GM21447 (cell line): ENCODE measurements around the gene SNTG2.
"Not testable (repeated sequence)": the region's sequence is repeated elsewhere in the genome, so short reads cannot be mapped to it uniquely, and the experiment has no call there.

ENCODE experiments used
- ATAC-seq: cut with Tn5 transposase; IDR thresholded peaks from one replicate; pipeline ENCODE4 v1.9.1; 2021; ENCODE audit not compliant: unreplicated experiment

SNTG2 gene

DNA sequence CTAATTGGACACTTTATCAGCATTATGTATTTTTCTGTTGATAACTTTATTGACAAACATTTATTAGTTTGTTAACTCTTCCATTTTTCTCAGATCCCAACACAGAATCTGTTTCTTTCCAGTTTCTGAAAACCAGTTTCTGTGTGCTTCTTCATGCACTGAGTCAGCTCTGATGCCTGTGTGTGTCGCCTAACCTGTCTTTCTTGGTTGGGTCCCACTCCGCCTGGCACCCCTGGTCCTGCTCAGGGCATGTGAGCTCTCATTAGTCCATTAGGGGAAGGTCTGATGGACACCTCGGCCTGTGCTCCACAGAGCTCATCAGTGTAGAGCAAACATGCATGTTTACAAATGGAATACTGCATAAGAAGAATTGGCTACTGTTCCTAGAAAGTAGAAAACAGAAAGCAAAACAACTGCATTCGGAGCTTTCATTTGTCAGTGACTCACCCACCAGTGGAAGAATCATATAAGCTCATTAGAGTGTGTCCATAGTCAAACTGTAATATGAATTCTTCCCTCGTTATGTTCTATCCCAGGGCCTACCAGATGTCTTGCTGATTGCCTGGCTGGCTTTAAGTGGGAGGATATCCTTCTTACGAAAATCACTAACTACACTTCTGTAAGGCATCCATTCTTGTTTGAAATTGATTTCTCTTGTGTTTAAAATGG, 137.7 kb downstream of the SNTG2 start:
- ATAC-seq, result no peak

DNA sequence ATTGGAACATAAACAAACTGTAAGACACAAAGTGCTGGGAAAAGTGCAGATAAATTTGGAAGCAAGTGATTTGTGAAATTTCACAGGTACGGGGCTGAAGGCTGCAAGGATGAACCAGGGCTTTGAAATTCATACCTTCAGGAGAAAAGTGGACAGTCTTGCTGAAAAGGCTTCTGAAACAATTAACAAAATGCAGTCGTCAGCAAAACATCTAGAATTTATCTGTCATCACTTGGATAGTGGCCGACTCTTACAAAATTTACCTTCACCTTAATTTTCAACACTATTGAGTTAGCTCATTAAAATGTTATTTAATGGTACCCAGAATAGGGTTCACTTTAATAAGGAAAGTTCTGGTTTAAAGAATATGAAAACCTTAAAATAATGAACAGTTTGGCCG, 138.3 kb downstream of the SNTG2 start:
- no peak for ATAC-seq

DNA sequence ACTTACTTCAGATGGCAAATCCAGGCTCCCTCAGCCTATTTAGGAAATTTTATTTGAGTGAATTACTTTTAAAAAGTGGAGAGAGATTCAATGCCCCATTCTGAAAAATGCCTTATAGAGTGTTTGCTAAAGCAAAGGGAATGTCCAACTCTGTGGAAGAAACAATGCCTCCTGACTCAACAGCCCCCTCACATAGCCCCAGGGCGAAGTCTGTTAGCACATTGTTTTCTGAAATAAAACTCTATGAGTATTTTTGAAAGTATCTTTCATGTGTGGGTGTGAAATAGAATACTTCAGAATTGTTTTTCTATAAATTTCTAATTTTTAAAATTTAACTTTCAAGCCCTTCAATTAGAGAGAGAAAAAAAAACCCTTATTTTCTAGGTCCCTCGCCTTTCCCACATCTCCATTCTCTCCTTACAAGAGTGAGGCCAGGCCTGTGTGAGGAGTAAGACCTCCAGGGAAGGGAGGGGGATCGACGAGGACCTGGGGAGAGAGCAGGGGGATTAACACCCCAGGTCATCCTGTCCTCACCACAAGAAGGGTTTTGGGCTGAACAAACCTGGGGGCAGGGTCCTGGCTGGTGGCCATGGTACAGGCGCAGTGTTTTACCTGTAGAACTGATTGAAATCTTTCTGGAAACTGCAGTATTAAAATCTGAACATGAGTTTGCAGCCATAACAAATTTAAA, 141.4 kb downstream of the SNTG2 start:
- ATAC-seq, result no peak

DNA sequence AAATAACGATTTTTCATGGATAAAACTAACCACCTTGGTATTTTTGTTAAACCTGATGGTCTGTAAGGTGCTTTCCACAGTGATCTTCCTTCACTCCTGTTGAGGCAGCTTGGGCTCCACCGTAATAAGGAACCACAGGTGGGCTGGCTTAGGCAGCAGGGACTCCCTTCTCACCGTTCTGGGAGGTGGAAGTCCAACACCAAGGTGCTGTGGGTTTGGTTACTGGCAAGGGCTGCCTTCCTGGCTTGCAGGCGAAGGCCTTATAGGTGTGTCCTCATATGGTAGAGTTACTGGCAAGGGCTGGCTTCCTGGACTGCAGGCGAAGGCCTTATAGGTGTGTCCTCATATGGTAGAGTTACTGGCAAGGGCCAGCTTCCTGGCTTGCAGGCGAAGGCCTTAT, 143.0 kb downstream of the SNTG2 start:
- not testable (repeated sequence) for ATAC-seq

DNA sequence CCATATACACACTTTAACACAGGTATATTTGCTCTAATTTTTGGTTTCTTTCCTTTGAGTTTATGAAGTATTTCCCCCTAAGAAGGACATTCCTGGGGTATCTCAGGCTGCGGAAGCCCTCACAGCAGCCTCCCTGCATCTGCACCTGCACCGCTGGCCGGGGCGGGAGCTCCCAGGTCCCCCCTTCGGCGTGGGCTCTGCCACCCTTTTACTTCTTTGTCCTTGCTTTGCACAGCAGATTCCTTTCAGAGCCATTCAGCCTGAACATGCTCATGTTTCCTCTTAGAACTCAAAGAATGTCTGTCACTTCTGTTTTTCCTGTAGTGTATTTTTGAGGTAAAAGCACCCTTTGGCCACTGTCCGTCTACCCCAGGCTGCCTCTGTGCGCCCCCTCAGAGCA, 146.5 kb downstream of the SNTG2 start:
- no peak for ATAC-seq

DNA sequence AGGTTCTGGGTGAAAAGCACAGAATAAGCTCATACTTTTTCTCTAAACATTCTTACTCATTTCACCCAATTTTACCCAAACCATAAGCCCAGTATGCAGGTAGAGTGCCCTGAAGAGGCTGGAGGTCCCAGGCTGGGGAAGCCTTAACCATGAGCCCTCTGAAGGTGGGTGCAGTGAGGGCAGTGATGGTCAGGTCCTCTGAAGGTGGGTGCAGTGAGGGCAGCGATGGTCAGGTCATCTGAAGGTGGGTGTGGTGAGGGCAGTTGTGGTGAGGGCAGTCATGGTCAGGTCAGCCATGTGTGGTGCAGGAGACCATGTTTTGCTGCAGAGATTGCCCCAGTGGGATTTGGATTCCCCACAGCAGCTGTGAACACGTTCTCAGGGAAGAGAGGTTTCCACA, 148.8 kb downstream of the SNTG2 start:
- no peak for ATAC-seq

DNA sequence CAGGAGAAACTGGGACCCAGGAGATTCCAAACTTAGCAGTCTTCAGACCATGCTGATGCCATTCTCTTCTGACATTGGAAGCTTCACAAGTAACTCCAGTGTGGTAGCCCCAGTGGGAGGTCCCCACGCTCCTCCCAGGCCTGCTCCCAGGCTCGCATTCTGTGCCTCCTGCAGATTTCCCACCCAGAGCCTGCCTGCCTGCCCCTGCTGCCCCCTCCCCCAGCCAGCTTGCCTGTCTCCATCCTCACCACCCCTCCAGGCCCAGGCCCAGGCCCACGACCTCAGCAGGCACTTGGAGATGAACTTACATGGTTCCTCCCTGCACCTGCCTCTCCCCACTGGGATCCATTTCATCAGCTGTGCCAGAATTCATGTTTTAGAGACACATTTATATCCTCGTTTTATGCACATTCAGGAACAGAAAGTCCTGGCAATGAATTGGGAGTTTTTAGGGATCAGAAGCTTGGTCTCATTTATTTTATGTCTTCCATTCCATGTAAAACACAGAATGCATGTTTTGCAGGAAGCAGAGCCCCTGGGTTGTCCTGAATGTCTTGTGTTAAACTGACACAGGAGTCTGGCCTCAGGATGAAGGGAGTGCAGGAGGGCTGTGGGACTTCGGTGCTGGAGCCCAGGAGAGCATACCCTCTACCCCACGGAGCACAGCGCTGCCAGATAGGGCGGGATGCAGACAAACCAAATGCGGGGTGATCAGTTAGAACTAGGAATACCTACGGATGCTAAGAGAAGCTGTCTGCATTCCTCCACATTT, 150.5 kb downstream of the SNTG2 start:
- ATAC-seq, result no peak

DNA sequence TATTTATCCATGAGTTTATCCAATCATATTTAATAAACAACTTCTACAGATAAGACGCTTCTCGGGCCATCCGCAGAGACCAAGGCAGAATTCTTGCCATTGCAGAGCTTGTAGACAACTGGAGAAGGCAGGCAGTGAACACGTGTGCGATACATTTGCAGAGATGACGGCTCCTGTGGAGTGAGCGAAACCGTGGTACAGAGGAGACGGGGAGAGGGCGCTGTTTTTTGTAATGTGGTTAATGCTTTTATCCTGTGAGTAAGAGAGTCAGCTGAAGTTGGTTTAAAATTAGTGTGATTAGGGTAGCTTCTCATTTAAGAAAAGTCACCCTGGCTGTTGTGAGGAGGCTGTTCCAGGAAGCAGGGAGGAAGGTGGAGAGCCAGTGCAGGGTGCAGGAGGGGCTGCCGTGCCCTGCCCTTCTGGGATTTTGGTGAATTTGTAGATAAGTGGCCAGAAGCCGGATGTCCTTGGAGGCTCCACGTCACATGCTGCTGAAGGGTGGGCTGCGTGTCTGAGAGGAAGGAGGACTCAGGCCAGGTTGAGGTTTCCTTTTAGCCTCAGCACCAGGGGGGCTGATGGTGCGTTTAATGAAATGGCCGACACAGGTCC, 151.4 kb downstream of the SNTG2 start:
- no peak for ATAC-seq

DNA sequence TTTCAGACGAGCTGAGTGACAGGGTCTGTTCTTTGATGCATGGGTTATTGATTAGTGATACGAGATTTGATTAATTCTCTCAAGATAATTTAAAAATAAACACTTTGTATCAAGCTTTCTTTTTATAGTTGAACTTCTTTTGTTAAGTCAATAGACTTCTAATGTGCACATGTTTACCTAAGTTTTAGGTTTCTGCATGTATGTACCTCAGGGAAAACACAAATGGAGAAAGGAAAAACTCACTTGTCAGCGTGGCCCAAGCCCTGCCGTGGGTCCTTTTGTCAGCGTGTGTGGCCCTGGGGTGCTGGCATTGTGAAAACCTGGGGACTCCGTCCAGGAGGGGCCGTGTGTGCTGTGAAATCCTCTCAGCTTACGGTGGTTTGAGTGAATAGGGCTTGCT, 153.7 kb downstream of the SNTG2 start:
- ATAC-seq, result no peak

DNA sequence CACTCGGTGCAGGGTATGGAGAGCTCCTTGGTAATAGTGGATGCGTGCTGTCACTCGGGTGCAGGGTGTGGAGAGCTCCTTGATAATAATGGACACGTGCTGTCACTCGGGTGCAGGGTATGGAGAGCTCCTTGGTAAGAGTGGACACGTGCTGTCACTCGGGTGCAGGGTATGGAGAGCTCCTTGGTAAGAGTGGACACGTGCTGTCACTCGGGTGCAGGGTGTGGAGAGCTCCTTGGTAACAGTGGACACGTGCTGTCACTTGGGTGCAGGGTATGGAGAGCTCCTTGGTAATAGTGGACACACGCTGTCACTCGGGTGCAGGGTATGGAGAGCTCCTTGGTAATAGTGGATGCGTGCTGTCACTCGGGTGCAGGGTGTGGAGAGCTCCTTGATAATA, 155.7 kb downstream of the SNTG2 start:
- not testable (repeated sequence) for ATAC-seq

DNA sequence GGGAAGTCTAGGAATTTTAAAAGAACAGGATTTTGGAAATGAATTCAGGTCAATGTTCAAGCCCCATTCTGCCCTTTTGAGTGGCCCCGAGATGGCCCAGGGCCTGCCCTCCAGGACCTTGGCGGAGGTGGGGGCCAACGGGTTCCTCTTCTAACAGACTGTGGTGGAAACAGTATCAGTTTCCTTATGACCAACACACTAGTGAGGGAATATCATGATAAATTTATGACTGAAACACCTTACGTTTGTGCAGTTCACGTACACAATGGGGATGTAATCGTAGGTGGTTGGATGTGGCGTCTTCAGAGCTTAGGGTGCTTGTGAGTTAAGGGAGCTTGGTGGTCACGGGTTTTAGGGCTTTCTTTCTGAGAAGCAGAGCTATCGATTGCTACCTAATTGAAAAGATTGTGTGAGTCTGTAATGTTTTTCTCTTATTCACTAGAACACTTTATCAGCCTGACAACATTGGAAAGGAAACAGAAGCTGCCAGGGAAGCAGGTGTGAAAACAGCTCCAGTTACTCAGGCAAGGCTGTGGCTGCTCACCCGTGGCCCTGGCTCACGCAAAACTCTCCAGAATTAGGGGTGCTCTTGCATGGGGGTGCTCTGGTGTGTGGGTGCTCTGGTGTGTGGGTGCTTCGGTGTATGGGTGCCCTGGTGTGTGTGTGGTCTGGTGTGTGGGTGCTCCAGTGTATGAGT, 165.3 kb downstream of the SNTG2 start:
- no peak for ATAC-seq

DNA sequence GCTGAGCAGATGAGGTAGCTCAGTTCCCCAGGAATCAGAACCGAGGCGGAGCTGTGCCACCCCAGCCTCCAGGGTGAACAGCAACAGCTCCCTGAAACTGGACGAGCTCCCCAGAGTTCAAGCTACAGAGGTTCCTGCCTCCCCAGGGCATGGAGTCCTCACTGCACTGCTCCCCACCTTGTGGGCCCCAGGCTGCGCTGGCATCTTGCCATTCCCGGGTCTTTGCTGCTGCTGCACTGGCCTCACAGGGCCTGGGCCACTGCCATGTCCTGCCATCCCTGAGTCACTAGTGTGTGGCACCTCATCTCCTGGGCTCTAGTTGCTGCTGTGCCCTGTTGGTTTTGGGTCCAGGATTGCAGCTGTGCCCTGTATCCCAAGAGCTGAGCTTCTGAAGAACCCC, 166.9 kb downstream of the SNTG2 start:
- ATAC-seq, result no peak

DNA sequence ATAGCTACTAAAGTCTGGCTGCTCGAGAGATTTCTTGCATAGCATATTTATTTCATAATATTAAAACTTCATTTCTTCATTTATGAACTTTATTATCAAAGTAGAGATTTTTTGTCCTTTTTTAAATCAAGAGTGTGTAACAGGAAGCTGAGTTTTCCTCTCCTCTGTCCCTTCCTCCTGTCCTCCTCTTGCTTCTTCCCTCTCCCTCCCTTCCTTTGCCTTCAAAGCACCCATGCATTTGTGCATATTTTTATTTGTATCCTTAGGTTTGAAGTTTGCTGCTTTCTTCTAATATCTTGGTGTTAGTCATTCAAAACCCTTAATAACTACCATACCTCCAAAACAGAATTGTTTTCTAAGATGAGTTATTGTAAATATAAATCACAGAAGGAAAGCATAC, 174.6 kb downstream of the SNTG2 start:
- no peak for ATAC-seq

DNA sequence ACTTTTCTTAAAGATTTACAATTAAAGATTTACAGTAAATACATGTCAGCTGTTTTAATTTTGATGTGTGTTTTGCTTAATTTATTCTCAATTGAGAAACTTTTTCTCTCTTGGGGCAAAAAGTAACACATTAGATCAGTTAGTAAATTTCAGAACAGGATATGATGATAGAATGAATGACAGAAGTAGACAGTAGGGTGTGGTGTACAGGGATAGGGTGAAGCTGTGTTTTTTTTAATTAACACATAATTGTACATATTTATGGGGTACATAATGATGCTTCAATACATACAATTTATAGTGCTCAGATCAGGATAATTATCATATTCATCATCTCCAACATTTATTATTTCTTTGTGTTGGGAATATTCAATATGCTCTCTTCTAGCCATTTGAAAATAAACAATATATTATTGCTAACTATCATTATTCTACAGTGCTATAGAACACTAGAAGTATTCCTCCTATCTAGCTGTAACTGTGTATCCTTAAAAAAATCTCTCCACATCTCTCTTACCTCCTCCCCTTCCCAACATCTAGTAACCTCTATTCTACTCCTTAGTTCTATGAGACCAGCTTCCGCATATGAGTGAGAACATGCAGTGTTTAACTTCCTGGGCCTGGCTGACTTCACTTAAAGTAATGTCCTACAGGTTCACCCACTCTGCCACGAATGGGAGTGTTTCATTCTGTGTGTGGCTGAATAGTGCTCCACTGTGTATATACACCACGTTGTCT, 175.2 kb downstream of the SNTG2 start:
- no peak for ATAC-seq

DNA sequence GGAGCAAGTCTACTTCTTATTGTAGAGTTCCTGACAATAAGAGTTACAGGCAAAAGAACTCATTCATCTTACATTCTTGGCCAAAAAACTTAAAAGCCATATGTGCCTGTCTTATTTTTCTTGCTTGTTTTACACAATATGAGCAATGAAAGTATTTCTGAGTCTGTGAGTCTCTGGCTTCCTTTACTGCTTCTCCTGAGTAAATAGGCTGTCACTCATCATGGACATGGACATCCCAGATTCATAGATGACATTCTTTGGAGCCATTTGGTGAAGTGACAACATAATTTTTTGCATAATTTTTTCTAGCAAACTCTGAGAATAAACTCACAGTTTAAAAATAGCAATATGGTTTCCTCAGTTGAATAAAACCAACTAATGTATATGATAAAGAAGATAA, 179.3 kb downstream of the SNTG2 start:
- ATAC-seq, result no peak

DNA sequence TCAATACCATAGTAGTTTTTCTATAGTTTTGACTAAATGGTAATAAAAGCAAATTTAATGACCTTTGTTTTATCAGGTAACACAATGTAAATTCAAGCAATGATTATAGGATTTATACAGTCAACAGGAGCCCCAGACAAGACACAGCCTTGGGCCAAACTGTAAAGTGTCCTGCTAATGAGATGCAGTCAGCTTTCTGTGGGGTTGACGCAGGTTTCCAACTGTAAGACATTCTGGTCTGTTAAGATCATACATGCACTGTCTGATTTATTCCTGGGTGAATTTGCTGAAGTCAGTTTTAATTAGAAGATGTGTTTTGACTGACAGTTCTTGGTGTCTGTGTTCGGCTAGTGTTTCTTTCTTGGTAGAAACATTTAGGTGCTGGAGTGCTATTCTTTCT, 180.3 kb downstream of the SNTG2 start:
- ATAC-seq, result no peak

DNA sequence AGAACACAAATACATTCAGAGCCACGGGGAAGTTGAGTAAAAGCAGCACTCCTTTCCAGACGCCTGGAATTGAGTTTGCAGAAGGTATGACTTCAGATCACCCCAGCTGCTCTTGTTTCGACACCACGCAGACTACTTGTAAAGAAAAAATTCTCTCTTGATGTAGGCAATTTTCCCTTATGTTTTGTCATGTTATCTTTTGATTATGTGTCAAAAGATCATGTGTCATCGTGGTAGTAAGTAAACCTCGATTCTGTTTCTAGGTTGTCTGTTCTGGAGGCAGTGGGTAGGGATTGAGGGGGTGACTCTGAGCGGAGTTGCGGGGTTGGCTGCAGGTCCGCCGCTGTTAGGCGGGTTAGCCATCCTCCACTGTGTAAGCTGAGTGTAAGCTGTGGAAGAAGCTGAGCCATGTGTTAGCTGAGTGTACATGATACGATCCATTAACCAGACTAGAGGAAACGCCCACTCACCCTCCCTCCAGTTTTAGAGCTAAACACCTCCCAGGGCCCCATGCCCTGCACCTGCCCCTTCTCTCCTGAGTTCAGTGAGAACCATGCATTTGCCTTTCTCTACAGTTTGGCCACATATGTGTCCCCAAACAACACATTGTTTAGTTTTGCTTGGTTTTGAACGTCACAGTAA, 181.8 kb downstream of the SNTG2 start:
- ATAC-seq, result no peak

DNA sequence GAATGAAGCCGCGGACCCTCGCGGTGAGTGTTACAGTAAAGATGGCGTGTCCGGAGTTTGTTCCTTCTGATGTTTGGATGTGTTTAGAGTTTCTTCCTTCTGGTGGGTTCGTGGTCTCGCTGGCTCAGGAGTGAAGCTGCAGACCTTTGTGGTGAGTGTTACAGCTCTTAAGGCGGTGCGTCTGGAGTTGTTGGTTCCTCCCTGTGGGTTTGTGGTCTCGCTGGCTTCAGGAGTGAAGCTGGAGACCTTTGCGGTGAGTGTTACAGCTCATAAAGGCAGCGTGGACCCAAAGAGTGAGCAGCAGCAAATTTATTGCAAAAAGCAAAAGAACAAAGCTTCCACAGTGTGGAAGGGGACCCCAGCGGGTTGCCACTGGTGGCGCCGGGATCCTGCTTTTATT, 183.2 kb downstream of the SNTG2 start:
- ATAC-seq, result not testable (repeated sequence)

DNA sequence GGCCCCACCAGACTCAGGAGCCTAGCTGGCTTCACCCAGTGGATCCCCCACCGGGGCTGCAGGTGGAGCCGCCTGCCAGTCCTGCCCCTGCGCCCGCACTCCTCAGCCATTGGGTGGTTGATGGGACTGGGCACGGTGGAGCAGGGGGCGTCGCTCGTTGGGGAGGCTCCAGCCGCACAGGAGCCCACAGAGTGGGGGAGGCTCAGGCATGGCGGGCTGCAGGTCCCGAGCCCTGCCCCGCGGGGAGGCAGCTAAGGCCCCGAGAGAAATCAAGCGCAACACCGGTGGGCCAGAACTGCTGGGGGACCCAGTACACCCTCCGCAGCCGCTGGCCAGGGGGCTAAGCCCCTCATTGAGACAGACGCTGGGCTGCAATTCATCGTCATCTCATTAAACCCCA, 184.0 kb downstream of the SNTG2 start:
- no peak for ATAC-seq

DNA sequence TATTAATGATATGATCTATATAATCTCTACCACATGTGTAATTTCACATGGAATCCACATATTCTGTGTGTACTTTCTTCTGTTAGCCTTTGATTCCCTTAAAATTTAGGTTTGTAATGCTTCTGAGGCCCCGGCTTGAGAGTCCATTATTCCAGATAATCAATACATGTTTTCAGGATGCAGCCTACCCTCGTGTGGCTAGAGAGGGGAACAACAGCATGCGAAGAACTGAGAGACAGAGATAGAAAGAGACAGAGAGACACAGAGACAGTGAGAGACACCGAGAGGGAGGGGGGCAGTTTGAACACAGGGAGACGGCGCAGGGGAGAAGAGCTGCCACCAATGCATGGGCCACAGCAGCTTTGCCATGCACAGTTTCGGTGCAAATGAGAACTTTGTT, 185.4 kb downstream of the SNTG2 start:
- ATAC-seq, result no peak
